Mesodermal cell (in vitro differentiated cells): ENCODE data around the gene PWWP2B.

Experiments
- H3K27ac ChIP-seq: 2 replicates; pipeline ENCODE4 v1.7.0; 2013; ENCODE audit warnings: mild to moderate bottlenecking, low read depth, low read length, moderate library complexity; ENCODE audit not compliant: severe bottlenecking
- H3K36me3 ChIP-seq: 2 replicates; pipeline ENCODE4 v1.7.1; 2013; ENCODE audit warnings: mild to moderate bottlenecking, low read length, moderate library complexity; ENCODE audit not compliant: control insufficient read depth, insufficient read depth
- H3K4me1 ChIP-seq: one replicate; pipeline ENCODE4 v1.7.1; 2013; ENCODE audit warnings: mild to moderate bottlenecking, low read length; ENCODE audit not compliant: insufficient read depth, control insufficient read depth, poor library complexity, severe bottlenecking
- H3K4me3 ChIP-seq: 2 replicates; pipeline ENCODE4 v1.7.0; 2013; ENCODE audit warnings: low read length, control low read depth, mild to moderate bottlenecking; ENCODE audit not compliant: insufficient read depth, poor library complexity, severe bottlenecking; ENCODE audit errors: extremely low read depth
- H3K9me3 ChIP-seq: 2 replicates; pipeline ENCODE4 v1.7.1; 2013; ENCODE audit warnings: mild to moderate bottlenecking, low read length, moderate library complexity; ENCODE audit not compliant: control insufficient read depth
- WGBS, 2 experiments: methylation state at CpG; one replicate each; pipeline ENCODE4 v1.1.5; 2013; ENCODE audit warnings: missing lambda C conversion rate in 2 of 2; ENCODE audit not compliant: insufficient coverage in 2 of 2; 5-methylcytosine and 5-hydroxymethylcytosine counted together

The PWWP2B gene

DNA sequence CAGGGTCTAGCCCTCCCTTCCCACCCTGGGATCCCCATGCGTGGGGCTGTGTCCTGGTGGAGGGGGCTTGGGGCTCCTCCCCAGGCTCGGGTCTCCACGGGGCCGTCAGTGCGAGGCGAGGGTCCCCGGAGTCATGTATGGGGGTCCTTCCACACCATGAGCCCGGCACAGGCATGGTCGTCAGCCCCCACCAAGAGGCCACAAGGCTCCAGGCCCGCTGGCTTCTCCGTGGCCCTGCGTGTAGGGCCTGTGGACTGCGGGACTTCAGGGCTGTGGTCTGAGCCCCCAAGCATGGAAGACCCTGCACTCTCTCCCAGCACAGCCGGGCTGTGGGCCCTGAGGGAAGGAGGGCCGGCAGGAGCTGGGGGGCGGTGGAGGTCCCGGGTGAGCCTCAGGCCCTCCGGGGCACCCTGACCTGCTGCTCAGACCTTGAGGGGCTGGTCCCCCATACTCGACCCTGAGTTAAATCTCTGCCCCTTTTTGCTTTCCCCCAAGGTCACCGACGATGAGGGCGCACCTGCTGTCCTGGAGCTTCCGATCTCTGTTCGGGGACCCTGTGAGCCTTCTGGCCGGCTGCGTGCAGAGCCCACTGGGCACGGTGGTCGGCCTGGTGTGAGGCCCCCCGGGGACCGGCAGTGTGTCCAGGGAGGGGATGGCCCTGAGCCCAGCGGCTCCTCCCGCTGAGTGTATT lies 19.7 kb downstream of the PWWP2B start:
- 91 to 93% methylated on average over 24 to 29 of the region's 32 CpGs for WGBS, 2 experiments
- H3K4me1 ChIP-seq: peaks cover 47% of the 10 kb centered on the region

GRCh38 chr10:132417257-132417910 lies 20.4 kb downstream of the PWWP2B start:
- peaks cover 46% of the 10 kb centered on the region for H3K4me1 ChIP-seq
- H3K9me3 ChIP-seq: no peaks in the 10 kb centered on the region
- 96% methylated on average over 19 to 20 of the region's 26 CpGs for WGBS, 2 experiments
- no peak overlapping the region for H3K27ac ChIP-seq
- peaks cover 4% of the 10 kb centered on the region for H3K36me3 ChIP-seq
- H3K4me3 ChIP-seq: no peak overlapping the region

More for the DNA sequence above, 19.7 kb downstream of the PWWP2B start:
- Histone ChIP-seq H3K27ac (no peak overlapping the region), H3K36me3 (peaks cover 4% of the 10 kb centered on the region), H3K4me3 (no peak overlapping the region), H3K9me3 (no peaks in the 10 kb centered on the region)

DNA sequence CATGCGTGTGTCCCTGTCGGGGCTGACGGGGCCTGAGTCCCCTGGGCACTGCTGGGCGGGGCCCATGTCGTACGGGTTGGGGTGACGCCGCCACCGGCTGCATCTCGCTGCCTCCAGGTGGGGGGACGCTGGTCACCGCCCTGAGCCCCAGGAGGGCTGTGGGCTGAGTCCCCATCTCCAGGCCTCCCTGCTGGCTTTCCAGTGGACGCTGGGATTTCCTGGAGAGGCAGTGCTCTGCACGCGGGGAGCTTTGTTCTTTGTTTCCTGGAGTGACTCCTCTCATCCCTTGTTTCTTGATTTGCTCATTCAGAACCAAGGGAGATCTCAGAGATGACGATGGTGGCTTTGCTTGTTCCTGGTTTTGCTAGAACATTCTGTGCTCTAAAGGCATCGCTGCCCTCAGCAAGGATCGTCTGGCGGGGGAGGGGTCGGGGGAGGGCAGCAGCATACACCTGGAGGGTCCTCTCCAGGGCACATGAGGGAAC lies 21.0 kb downstream of the PWWP2B start:
- Histone ChIP-seq H3K9me3 (no peaks in the 10 kb centered on the region), H3K27ac (no peak overlapping the region), H3K4me3 (no peak overlapping the region), H3K4me1 (peaks cover 46% of the 10 kb centered on the region), H3K36me3 (peaks cover 4% of the 10 kb centered on the region)
- WGBS, 2 experiments: 69 to 81% methylated on average over 17 to 19 of the region's 20 CpGs

DNA sequence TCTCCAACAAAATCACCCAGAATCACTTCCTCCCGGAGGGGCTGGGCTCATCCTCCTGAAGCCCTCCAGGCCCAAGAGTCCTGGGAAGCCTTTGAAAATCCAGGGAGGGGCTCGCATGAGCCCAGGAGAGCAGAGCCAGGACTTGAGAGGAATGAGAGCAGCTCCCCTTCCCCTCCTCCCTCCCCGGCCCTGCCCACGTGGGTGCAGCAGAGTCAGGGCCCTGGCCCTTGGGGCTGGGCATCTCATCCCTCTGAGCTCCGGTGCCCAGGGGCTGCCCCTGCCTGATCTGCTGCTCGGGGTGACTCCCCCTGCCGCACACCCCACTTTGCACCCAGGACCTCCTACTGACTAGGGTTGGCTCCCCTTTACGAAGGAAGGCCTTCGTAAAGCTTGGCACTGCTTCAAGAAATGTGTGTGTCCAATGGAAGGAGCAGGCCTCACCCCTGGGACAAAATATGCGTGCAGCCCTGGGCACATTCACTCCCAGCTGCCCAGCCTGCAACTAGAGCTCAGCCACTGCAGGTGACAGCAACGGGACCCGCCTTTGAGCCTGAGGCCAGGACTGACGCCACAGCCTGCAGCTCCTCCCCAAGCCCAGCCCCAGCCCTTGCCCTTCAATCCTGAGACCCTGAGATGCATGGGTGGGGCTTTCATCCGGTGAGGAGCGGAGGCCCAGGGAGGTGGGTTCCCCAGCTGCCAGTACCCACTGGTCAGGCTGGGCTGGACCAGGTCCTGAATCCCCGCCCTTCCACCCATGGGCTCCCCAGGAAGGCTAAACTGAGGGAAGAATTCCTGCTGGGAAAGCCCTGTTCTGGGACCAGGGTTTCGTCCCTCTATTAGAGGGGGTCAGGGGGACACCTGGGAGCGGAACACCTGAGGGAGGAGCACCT lies 21.8 kb downstream of the PWWP2B start:
- Histone ChIP-seq H3K4me1 (peaks cover 39% of the 10 kb centered on the region), H3K27ac (peak overlapping the region; percentile 23)
- WGBS, 2 experiments: 44 to 57% methylated on average over 12 to 16 of the region's 18 CpGs

DNA sequence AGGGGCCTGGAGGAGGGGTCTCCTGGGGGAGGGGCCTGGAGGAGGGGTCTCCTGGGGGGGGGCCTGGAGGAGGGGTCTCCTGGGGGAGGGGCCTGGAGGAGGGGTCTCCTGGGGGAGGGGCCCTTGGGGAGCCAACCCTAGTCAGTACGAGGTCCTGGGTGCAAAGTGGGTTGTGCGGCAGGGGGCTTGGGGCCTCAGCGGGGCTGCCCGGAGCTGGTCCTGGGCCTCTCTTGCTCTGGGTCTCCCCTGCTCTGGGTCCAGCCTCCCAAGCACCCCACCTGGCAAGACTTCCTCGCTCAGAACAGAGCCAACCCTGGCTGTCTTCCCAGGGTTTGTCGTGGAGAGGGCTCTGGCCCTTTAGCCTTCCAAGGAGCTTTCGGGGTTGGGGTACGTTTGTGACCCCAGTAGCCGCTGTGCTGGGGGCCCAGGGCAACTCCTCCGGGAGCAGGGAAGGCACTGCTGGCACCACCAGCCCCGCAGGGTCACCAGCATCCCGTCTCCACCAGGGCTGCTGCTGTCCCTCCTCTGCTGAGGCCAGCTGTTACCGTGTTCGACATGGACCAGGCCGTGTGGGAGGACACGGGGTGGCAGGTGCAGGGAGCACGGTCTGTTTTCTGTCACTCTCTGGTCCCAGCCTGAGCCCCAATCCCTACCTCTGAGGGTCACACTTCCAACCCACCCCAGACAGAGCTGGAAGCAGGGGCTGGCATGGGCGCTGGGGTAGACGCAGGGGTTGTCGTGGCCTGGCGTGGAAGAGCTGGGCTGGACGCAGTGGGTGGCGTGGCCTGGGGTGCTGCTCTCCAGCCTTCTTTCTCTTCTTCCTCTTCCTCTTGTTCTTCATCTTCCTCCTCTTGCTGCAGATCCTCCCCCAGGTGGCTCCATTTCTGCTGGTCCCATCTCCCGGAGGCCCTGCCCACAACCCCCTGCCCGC lies 22.8 kb downstream of the PWWP2B start:
- Histone ChIP-seq H3K36me3 (peaks cover 4% of the 10 kb centered on the region), H3K9me3 (no peaks in the 10 kb centered on the region), H3K4me1 (peaks cover 34% of the 10 kb centered on the region), H3K27ac (no peak overlapping the region), H3K4me3 (no peak overlapping the region)
- 89 to 91% methylated on average over 23 to 24 of the region's 25 CpGs for WGBS, 2 experiments

More for the DNA sequence above, 21.8 kb downstream of the PWWP2B start:
- H3K4me3 ChIP-seq: no peak overlapping the region
- H3K36me3 ChIP-seq: peaks cover 4% of the 10 kb centered on the region
- no peaks in the 10 kb centered on the region for H3K9me3 ChIP-seq

GRCh38 chr10:132420469-132420980 lies 23.5 kb downstream of the PWWP2B start:
- H3K36me3 ChIP-seq: peaks cover 4% of the 10 kb centered on the region
- peaks cover 30% of the 10 kb centered on the region for H3K4me1 ChIP-seq
- H3K9me3 ChIP-seq: no peaks in the 10 kb centered on the region
- 63 to 80% methylated on average over 1 to 4 of the region's 8 CpGs for WGBS, 2 experiments
- no peak overlapping the region for H3K27ac ChIP-seq
- H3K4me3 ChIP-seq: no peak overlapping the region

GRCh38 chr10:132420981-132421846 lies 24.2 kb downstream of the PWWP2B start:
- WGBS, 2 experiments: 49 to 52% methylated on average over 17 to 19 of the region's 33 CpGs
- Histone ChIP-seq H3K27ac (peak overlapping the region; percentile 69), H3K9me3 (no peaks in the 10 kb centered on the region), H3K36me3 (peaks cover 4% of the 10 kb centered on the region), H3K4me1 (peaks cover 30% of the 10 kb centered on the region), H3K4me3 (no peak overlapping the region)

DNA sequence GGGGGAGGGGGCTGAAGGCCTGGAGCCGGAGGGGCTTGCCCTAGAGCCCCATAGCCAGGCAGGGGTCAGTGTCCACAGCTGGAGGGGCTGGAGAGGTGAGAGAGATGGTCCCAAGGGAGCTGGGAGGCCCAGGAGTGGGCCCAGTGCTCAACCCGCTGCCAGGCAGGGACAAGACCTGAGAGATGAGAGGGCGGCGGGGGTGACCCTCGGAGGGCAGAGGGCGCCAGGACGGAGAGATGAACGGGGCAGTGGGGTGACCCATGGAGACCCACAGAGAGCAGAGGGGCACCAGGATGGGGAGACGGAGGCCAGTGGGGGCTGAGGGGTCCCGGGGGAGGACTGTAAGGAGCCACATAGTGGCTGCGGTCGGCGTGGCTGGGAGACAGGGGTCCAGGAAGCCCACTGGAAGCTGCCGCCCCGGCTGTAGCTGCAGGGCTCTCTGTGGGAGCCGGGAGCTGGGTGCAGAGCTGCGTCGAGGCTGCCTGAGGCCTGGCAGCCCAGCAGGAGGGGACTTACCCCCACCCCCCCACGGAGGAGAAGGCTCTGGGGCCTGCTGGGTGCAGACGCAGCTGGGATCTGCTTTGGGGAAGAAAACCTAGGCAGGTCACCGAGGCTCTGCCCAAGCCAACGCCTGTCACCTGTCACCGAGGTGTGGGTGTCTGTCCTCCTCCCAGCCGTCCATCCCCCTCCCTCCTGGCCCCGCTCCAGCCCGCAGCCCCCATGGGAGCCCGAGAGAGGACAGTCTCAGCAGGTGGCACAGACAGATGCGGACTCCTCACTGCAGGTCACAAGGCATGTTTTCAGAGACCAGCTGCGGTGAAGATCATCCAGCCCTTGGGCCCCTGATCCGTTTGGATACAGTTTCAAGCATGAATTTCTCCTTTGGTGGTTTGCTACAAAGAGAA lies 25.1 kb downstream of the PWWP2B start:
- peak overlapping the region; percentile 69 for H3K27ac ChIP-seq
- H3K4me1 ChIP-seq: peaks cover 30% of the 10 kb centered on the region
- no peak overlapping the region for H3K4me3 ChIP-seq
- H3K9me3 ChIP-seq: no peaks in the 10 kb centered on the region
- peaks cover 4% of the 10 kb centered on the region for H3K36me3 ChIP-seq
- WGBS, 2 experiments: 88 to 95% methylated on average over 21 to 27 of the region's 30 CpGs
